CD14-positive monocyte (primary cell): Measurements from ENCODE around the gene C7. TPM values are rescaled to one million over a fixed set of nuclear protein-coding genes. Genes with fewer than 3 reads are reported as not detected.

Experiments
- DNase-seq, 3 donors: peaks; one replicate each; pipeline ENCODE4 v3.0.0-alpha.2; 2011 to 2022
- H2AFZ ChIP-seq: 2 replicates; pipeline ENCODE4 v1.6.0; 2012; ENCODE audit warnings: mild to moderate bottlenecking, low read depth, low read length, inconsistent platforms; ENCODE audit not compliant: insufficient read depth, poor library complexity, severe bottlenecking
- H3K27ac ChIP-seq, 2 donors: 1 replicate in 1 of 2; 2 replicates in 1 of 2; pipeline ENCODE4 v1.5.1; 2012 to 2013; ENCODE audit warnings: low read length in 2 of 2, control low read depth in 1 of 2, inconsistent platforms in 1 of 2, low read depth in 1 of 2, mild to moderate bottlenecking in 1 of 2
- H3K27me3 ChIP-seq, 2 donors: one replicate each; pipeline versions ENCODE4 v1.6.0 to v1.6.1; 2011 to 2013; ENCODE audit warnings: low read length in 2 of 2; ENCODE audit not compliant: control insufficient read depth in 2 of 2, insufficient read depth in 2 of 2
- H3K36me3 ChIP-seq, 2 donors: replicated peaks in 1 of 2; 1 replicate in 1 of 2; 2 replicates in 1 of 2; pipeline versions ENCODE4 v1.5.1 to v1.6.1; 2012 to 2013; ENCODE audit warnings: low read length in 2 of 2, control low read depth in 1 of 2, inconsistent platforms in 1 of 2, mild to moderate bottlenecking in 1 of 2; ENCODE audit not compliant: insufficient read depth in 2 of 2, control insufficient read depth in 1 of 2
- H3K4me1 ChIP-seq, 2 donors: 1 replicate in 1 of 2; 2 replicates in 1 of 2; pipeline versions ENCODE4 v1.5.1 to v1.6.1; 2012 to 2013; ENCODE audit warnings: low read length in 2 of 2, control low read depth in 1 of 2, inconsistent platforms in 1 of 2, mild to moderate bottlenecking in 1 of 2, moderate library complexity in 1 of 2; ENCODE audit not compliant: insufficient read depth in 2 of 2, control insufficient read depth in 1 of 2
- H3K4me2 ChIP-seq: replicated peaks from 2 replicates; pipeline ENCODE3; 2012; ENCODE audit warnings: low read length, moderate library complexity, mild to moderate bottlenecking; ENCODE audit not compliant: poor library complexity, severe bottlenecking; ENCODE audit errors: extremely low read depth
- H3K4me3 ChIP-seq, 3 experiments: fragments of 200-600 bp in 1 of 3; sonication (generic) in 1 of 3; replicated peaks in 1 of 3; 1 replicate in 2 of 3; 2 replicates in 1 of 3; pipeline ENCODE4 v1.5.1; 2011 to 2013; ENCODE audit warnings: low read length in 3 of 3, mild to moderate bottlenecking in 3 of 3, control low read depth in 2 of 3, low read depth in 2 of 3, inconsistent platforms in 1 of 3, moderate library complexity in 1 of 3
- H3K79me2 ChIP-seq: 2 replicates; pipeline ENCODE4 v1.6.0; 2012; ENCODE audit warnings: mild to moderate bottlenecking, control low read depth, inconsistent platforms, low read length, moderate library complexity; ENCODE audit not compliant: insufficient read depth
- H3K9ac ChIP-seq: 2 replicates; pipeline ENCODE4 v1.6.0; 2017; ENCODE audit warnings: low read length, mild to moderate bottlenecking; ENCODE audit not compliant: insufficient read depth, poor library complexity, severe bottlenecking
- H3K9me3 ChIP-seq, 2 donors: replicated peaks in 1 of 2; 1 replicate in 1 of 2; 2 replicates in 1 of 2; pipeline versions ENCODE4 v1.5.1 to v1.6.1; 2012 to 2013; ENCODE audit warnings: low read length in 2 of 2, control low read depth in 1 of 2; ENCODE audit not compliant: control insufficient read depth in 1 of 2, insufficient read depth in 1 of 2
- H4K20me1 ChIP-seq: 2 replicates; pipeline ENCODE4 v1.6.0; 2012; ENCODE audit warnings: mild to moderate bottlenecking, low read length, control low read depth, moderate library complexity; ENCODE audit not compliant: insufficient read depth
- H3K27ac Mint-ChIP-seq, 7 donors: one replicate each; pipeline ENCODE4 v1.8.0; 2020; ENCODE audit warnings: mild to moderate bottlenecking in 7 of 7, mixed read lengths in 7 of 7, moderate library complexity in 6 of 7, inconsistent platforms in 2 of 7
- H3K27me3 Mint-ChIP-seq, 3 donors: one replicate each; pipeline ENCODE4 v1.8.0; 2021 to 2022; ENCODE audit warnings: low read depth in 3 of 3, mild to moderate bottlenecking in 3 of 3, mixed read lengths in 3 of 3, moderate library complexity in 3 of 3, inconsistent platforms in 1 of 3
- H3K36me3 Mint-ChIP-seq, 2 donors: one replicate each; pipeline ENCODE4 v1.8.0; 2020; ENCODE audit warnings: mixed read lengths in 2 of 2, inconsistent platforms in 1 of 2, mild to moderate bottlenecking in 1 of 2
- H3K4me1 Mint-ChIP-seq: one replicate; pipeline ENCODE4 v1.8.0; 2020; ENCODE audit warnings: mild to moderate bottlenecking, mixed read lengths
- H3K4me3 Mint-ChIP-seq, 2 donors: one replicate each; pipeline ENCODE4 v1.8.0; 2020; ENCODE audit warnings: mild to moderate bottlenecking in 2 of 2, mixed read lengths in 2 of 2, moderate library complexity in 1 of 2
- H3K9me3 Mint-ChIP-seq, 7 donors: one replicate each; pipeline ENCODE4 v1.8.0; 2020 to 2022; ENCODE audit warnings: mixed read lengths in 7 of 7, mild to moderate bottlenecking in 6 of 7, moderate library complexity in 6 of 7, inconsistent platforms in 2 of 7
- WGBS: methylation state at CpG from one replicate; pipeline ENCODE4 v1.1.5; 2013; ENCODE audit warnings: missing lambda C conversion rate; ENCODE audit not compliant: insufficient coverage; 5-methylcytosine and 5-hydroxymethylcytosine counted together
- intact Hi-C, 2 donors: fragments of 100-400 bp; cut with micrococcal nuclease; formaldehyde crosslinking; loops; one replicate each; pipeline versions ENCODE4 v1.15.0 to v1.15.1; 2023
- polyA plus RNA-seq, 3 donors: library from polyadenylated mRNA; depleted of rRNA in 1 of 3; unstranded in 2 of 3; stranded (reverse) in 1 of 3; fragments of 300-500 nt in 2 of 3; fragments of >200 nt in 1 of 3; fragmentation: Illumina TruSeq in 2 of 3; gene quantifications; 1 replicate in 2 of 3; 2 replicates in 1 of 3; pipeline ENCODE4 v1.2.3, GENCODE V29; 2012 to 2021
- TF ChIP-seq, protein P1 (sequence below): fragments of 200-600 bp; IDR thresholded peaks from one replicate; pipeline ENCODE4 v1.8.0; 2022; ENCODE audit warnings: antibody characterized with exemption, mild to moderate bottlenecking

The C7 gene
- polyA plus RNA-seq, 3 donors = 0.12 TPM; not detected in 2

DNA sequence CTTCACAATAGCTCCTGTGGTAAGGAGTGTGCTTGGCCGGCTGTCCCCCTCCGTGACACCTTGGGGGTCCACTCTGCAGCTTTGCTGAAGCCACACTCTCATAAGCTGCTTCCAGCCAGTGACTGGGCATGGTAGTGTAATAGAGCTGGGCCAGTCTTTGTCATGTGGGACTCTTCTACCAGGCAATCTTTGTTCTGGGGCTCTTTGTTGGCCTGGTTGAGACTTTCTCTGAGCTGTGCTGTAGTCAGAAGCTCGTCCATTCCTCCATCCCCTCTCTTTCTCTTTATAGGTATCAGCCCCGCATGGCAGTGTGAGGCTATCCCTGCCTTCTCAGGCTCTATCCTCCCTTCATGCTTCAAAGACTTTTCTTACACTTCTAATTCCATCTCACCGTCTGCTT is 42.5 kb upstream of the C7 start:
- H3K4me3 Mint-ChIP-seq = no peak overlapping the region
- H3K4me1 ChIP-seq = no peaks in the 10 kb centered on the region
- 90% methylated on average over 2 of the region's 5 CpGs for WGBS
- no peak overlapping the region for H3K9ac ChIP-seq
- H3K4me2 ChIP-seq = no peak overlapping the region
- H3K36me3 Mint-ChIP-seq = no peaks in the 10 kb centered on the region
- H2AFZ ChIP-seq = no peak overlapping the region
- H3K36me3 ChIP-seq = no peaks in the 10 kb centered on the region
- DNase-seq = no peak
- intact Hi-C loops = no loop called here
- H3K79me2 ChIP-seq = no peaks in the 10 kb centered on the region
- no peaks in the 10 kb centered on the region for H3K4me1 Mint-ChIP-seq
- no peak overlapping the region for H3K27ac Mint-ChIP-seq
- H3K9me3 ChIP-seq = peaks cover 7 to 17% of the 10 kb centered on the region in 2 donors
- H3K27ac ChIP-seq = no peak overlapping the region
- no peak overlapping the region for H3K4me3 ChIP-seq
- TF ChIP-seq, protein P1, sequence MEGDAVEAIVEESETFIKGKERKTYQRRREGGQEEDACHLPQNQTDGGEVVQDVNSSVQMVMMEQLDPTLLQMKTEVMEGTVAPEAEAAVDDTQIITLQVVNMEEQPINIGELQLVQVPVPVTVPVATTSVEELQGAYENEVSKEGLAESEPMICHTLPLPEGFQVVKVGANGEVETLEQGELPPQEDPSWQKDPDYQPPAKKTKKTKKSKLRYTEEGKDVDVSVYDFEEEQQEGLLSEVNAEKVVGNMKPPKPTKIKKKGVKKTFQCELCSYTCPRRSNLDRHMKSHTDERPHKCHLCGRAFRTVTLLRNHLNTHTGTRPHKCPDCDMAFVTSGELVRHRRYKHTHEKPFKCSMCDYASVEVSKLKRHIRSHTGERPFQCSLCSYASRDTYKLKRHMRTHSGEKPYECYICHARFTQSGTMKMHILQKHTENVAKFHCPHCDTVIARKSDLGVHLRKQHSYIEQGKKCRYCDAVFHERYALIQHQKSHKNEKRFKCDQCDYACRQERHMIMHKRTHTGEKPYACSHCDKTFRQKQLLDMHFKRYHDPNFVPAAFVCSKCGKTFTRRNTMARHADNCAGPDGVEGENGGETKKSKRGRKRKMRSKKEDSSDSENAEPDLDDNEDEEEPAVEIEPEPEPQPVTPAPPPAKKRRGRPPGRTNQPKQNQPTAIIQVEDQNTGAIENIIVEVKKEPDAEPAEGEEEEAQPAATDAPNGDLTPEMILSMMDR = no peak
- H3K27me3 ChIP-seq = no peaks in the 10 kb centered on the region
- H3K27me3 Mint-ChIP-seq = peaks cover 0 to 3% (median 3%) of the 10 kb centered on the region in 3 donors
- no peaks in the 10 kb centered on the region for H4K20me1 ChIP-seq
- H3K9me3 Mint-ChIP-seq = peaks cover 10 to 28% (median 23%) of the 10 kb centered on the region in 7 donors

DNA sequence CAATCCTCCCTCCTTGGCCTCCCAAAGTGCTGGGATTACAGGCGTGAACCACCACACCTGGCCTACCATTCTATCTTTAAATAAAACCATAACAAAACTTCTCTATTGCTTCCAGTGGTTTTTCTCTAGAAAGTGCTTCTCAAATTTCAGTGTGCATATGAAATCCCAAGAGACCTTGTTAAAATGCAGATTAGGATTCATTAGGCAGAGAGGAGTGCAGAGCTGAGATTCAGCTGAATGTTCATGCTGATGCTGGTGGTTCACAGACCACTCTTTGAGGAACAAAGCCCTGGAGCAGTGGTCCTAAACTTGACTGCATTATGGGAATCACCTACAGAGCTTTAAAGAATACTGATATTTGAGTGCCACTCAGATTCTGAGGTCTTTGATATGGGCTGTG is 39.9 kb upstream of the C7 start:
- H3K27me3 ChIP-seq = no peaks in the 10 kb centered on the region
- DNase-seq = no peak
- no peak overlapping the region for H3K4me3 ChIP-seq
- no peaks in the 10 kb centered on the region for H4K20me1 ChIP-seq
- peaks cover 0 to 7% of the 10 kb centered on the region in 2 donors for H3K9me3 ChIP-seq
- no peaks in the 10 kb centered on the region for H3K79me2 ChIP-seq
- Mint-ChIP-seq H3K9me3 (peaks cover 6 to 19% (median 11%) of the 10 kb centered on the region in 7 donors), H3K4me3 (no peak overlapping the region), H3K4me1 (peaks cover 6% of the 10 kb centered on the region), H3K27me3 (peaks cover 0 to 5% (median 3%) of the 10 kb centered on the region in 3 donors), H3K36me3 (no peaks in the 10 kb centered on the region), H3K27ac (no peak overlapping the region)
- WGBS = no CpG with 5 or more reads among the region's 1 CpG
- H3K4me1 ChIP-seq = no peaks in the 10 kb centered on the region
- no peak overlapping the region for H3K4me2 ChIP-seq
- intact Hi-C loops = no loop called here
- no peak overlapping the region for H3K9ac ChIP-seq
- H3K27ac ChIP-seq = no peak overlapping the region
- H3K36me3 ChIP-seq = no peaks in the 10 kb centered on the region
- no peak overlapping the region for H2AFZ ChIP-seq
- TF ChIP-seq, protein P1 = no peak
